Measurements from ENCODE around the gene SF1. TPM values are rescaled to one million over a fixed set of nuclear protein-coding genes. Genes with fewer than 3 reads are reported as not detected.

Gene SF1
- total and polyA plus RNA-seq, 5 donors from 2014 or later: 75.0 to 1,361 (median 91.8) TPM

DNA sequence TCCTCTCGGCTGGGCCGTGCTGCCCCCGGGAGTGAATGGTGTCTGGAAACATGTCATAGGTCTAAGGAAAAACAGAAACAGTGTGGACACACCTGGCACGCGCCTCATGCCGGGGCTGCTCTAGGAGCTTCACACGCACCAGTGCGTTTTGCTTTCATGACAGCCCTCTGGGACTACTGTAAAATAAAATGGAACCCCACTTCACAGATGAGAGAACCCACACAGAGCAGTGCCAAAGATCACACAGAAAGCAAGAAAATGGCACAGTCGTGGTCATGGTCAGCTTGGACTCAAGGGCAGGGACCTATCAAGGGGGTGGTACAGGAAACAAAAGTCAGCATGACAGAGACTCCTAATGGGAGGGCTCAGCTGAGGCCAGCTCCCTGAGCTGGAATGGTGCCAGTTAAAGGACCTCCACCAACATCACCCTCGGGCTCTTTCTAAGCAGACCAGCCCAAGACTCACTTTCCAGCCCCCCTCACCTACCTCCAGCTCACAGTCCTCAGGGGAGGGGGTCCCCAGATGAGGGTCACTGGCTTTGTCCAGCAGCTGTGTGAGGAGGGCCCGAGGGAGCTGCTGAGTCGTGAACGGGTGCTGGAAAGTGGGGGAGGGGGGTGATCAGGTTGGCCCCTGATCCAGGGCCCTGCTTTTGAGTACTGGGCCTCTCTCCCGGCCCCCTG is 21.4 kb upstream of the SF1 start:
- no peak overlapping the region for H3K27ac Mint-ChIP-seq
- H3K36me3 Mint-ChIP-seq: peaks cover 9% of the 10 kb centered on the region

DNA sequence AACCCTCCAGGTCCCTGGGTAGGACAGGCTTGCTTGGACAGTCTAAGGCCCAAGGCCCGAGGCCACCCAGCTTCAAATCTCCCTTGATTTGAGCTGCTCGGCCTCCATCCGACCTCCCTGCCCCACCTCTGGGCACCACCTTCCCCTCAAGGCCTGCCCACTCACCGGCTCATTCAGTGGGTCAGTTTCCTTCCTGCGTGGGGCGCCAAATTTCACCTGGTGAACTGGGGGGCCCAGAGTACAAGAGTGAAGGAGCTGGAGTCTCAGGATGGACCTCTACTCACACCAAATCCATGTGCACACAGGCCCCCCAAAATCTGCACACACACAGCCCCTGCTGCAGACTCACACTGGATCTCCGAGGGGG is 20.9 kb upstream of the SF1 start:
- H3K4me1 Mint-ChIP-seq: peaks cover 0 to 61% (median 24%) of the 10 kb centered on the region in 4 donors
- H3K9me3 Mint-ChIP-seq: no peaks in the 10 kb centered on the region
- H3K27ac Mint-ChIP-seq: no peak overlapping the region
- Histone ChIP-seq H3K36me3 (ENCODE audit: control insufficient read depth, insufficient read depth, low read length) (peaks cover 37% of the 10 kb centered on the region), H3K4me1 (ENCODE audit: control insufficient read depth, insufficient read depth, low read length, poor library complexity, severe bottlenecking) (peaks cover 33% of the 10 kb centered on the region), H3K27me3 (ENCODE audit: control insufficient read depth, insufficient read depth, low read length) (no peaks in the 10 kb centered on the region), H3K4me3 (ENCODE audit: low read depth, low read length) (no peak overlapping the region), H3K9me3 (ENCODE audit: control insufficient read depth in 2 of 2, low read length in 2 of 2) (no peaks in the 10 kb centered on the region), H3K27ac (ENCODE audit: insufficient read depth, low read length, poor library complexity, severe bottlenecking) (no peak overlapping the region)
- no peaks in the 10 kb centered on the region for H3K27me3 Mint-ChIP-seq
- no peak for ATAC-seq (ENCODE audit: low read depth in 2 of 2)
- H3K36me3 Mint-ChIP-seq: peaks cover 9% of the 10 kb centered on the region
- H3K4me3 Mint-ChIP-seq: peak overlapping the region in 1 of 4 donors; percentile 51
- DNase-seq: no peak

More for the DNA sequence above, 21.4 kb upstream of the SF1 start:
- Mint-ChIP-seq H3K4me1 (peaks cover 0 to 57% (median 20%) of the 10 kb centered on the region in 4 donors), H3K4me3 (peak overlapping the region in 2 of 4 donors; percentile 47 to 51), H3K9me3 (no peaks in the 10 kb centered on the region), H3K27me3 (no peaks in the 10 kb centered on the region)
- peaks cover 38% of the 10 kb centered on the region for H3K36me3 ChIP-seq (ENCODE audit: control insufficient read depth, insufficient read depth, low read length)
- no peak overlapping the region for H3K27ac ChIP-seq (ENCODE audit: insufficient read depth, low read length, poor library complexity, severe bottlenecking)
- DNase-seq: no peak
- no peaks in the 10 kb centered on the region for H3K9me3 ChIP-seq (ENCODE audit: control insufficient read depth in 2 of 2, low read length in 2 of 2)
- H3K4me1 ChIP-seq (ENCODE audit: control insufficient read depth, insufficient read depth, low read length, poor library complexity, severe bottlenecking): peaks cover 33% of the 10 kb centered on the region
- no peak for ATAC-seq (ENCODE audit: low read depth in 2 of 2)
- H3K4me3 ChIP-seq (ENCODE audit: low read depth, low read length): no peak overlapping the region
- H3K27me3 ChIP-seq (ENCODE audit: control insufficient read depth, insufficient read depth, low read length): no peaks in the 10 kb centered on the region

DNA sequence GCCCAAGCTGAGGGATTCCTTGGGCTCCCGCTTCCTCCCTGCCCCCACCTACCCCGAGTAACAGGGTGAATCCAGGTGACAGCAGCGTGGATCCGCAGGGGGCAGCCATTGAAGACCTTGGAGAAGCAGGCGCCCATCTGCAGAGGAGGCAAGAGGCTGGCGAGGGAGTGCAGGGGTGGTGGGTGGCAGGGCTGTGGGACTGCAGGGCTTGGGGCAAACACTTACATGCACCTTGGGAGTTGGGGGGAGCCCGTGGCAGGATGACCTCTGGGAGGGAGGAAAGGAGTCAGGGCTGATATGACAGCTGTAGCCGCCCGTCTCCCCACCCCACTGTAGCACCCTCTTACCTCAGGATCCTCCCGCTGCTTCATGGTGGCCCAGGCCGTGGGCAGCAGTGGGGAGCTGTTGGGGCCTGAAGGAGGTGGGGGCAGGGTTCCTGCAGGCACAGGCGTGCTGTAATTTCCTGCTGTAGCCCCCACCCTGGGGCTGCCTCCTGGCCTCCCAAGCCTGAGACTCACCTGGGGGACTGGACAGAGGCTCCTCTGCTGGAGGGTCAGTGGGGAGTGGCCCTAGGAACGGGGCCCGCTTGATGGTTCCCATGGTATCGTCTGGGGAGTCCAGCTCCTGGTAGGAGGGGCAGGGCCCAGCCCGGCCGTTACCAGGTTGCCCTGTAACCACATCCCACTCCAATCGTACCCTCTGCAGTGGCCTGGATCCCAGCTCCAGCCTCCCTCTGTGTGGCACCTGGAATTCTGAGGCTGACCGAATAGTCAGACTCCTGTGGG is 18.6 kb upstream of the SF1 start:
- peaks cover 45% of the 10 kb centered on the region for H3K36me3 ChIP-seq (ENCODE audit: control insufficient read depth, insufficient read depth, low read length)
- no peaks in the 10 kb centered on the region for H3K27me3 ChIP-seq (ENCODE audit: control insufficient read depth, insufficient read depth, low read length)
- Mint-ChIP-seq H3K4me1 (peaks cover 0 to 57% (median 29%) of the 10 kb centered on the region in 4 donors), H3K27me3 (no peaks in the 10 kb centered on the region), H3K27ac (no peak overlapping the region), H3K9me3 (no peaks in the 10 kb centered on the region), H3K4me3 (no peak overlapping the region), H3K36me3 (peaks cover 9% of the 10 kb centered on the region)
- H3K4me1 ChIP-seq (ENCODE audit: control insufficient read depth, insufficient read depth, low read length, poor library complexity, severe bottlenecking): peaks cover 15% of the 10 kb centered on the region
- ATAC-seq (ENCODE audit: low read depth in 2 of 2) (no peak), DNase-seq (no peak)
- H3K9me3 ChIP-seq (ENCODE audit: control insufficient read depth in 2 of 2, low read length in 2 of 2): no peaks in the 10 kb centered on the region
- no peak overlapping the region for H3K4me3 ChIP-seq (ENCODE audit: low read depth, low read length)
- no peak overlapping the region for H3K27ac ChIP-seq (ENCODE audit: insufficient read depth, low read length, poor library complexity, severe bottlenecking)

DNA sequence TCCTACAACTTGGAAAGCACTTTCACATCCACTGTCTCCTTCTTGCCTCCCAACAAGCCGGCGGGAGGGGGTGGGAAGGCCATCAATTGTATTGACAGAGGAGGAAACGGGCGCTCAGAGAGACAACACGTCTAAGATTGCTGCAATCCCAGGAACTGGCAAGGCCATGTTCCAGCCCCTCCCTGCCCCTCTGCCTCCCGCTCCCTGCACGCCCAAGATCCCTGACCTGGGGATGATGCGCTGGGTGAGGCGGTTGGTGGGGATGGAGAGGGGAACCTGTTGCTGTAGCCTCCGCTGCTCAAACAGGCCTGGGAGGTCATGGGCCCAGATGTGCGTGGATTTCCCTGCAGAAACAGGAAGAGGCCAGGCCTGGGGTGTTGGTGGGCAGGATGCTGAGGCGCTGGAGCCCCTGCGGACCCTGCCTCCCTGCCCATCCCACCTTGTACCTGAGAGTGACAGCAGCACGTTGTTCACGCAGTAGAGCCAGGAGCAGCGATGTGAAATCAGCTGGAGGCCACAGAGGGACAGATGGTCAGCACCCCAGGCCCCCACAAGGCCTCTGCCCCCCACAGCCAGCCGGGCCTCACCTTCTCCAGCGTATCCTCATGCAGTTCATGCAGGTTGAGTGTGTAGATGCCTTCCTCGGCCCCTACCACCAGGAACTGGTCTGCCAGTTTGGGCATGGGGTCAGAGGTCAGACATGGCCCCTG is 17.9 kb upstream of the SF1 start:
- H3K27ac Mint-ChIP-seq: peak overlapping the region in 2 of 3 donors; percentile 14 to 62
- H3K4me3 Mint-ChIP-seq: no peak overlapping the region
- DNase-seq (no peak), ATAC-seq (ENCODE audit: low read depth in 2 of 2) (no peak)
- Histone ChIP-seq H3K36me3 (ENCODE audit: control insufficient read depth, insufficient read depth, low read length) (peaks cover 47% of the 10 kb centered on the region), H3K27me3 (ENCODE audit: control insufficient read depth, insufficient read depth, low read length) (no peaks in the 10 kb centered on the region), H3K4me3 (ENCODE audit: low read depth, low read length) (no peak overlapping the region), H3K27ac (ENCODE audit: insufficient read depth, low read length, poor library complexity, severe bottlenecking) (no peak overlapping the region), H3K9me3 (ENCODE audit: control insufficient read depth in 2 of 2, low read length in 2 of 2) (no peaks in the 10 kb centered on the region), H3K4me1 (ENCODE audit: control insufficient read depth, insufficient read depth, low read length, poor library complexity, severe bottlenecking) (peaks cover 7% of the 10 kb centered on the region)
- H3K4me1 Mint-ChIP-seq: peaks cover 0 to 49% (median 28%) of the 10 kb centered on the region in 4 donors
- H3K36me3 Mint-ChIP-seq: peaks cover 9% of the 10 kb centered on the region
- H3K9me3 Mint-ChIP-seq: no peaks in the 10 kb centered on the region
- H3K27me3 Mint-ChIP-seq: no peaks in the 10 kb centered on the region

DNA sequence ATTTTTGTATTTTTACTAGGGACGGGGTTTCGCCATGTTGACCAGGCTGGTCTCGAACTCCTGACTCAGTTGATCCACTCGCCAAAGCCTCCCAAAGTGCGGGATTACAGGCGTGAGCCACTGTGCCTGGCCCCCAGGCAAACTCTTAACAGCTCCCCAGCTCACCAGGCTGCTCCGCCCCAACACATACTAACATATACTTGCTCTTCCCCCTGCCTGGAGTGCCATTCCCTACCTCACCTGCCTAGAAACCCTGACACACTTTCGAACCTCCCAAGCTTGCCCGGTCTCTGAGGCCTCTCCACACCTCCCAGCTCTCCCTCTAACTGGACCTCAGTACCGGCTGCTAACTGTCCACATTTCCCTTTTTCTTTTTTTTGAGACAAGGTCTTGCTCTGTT is 16.2 kb upstream of the SF1 start:
- Histone ChIP-seq H3K27me3 (ENCODE audit: control insufficient read depth, insufficient read depth, low read length) (no peaks in the 10 kb centered on the region), H3K4me1 (ENCODE audit: control insufficient read depth, insufficient read depth, low read length, poor library complexity, severe bottlenecking) (no peaks in the 10 kb centered on the region), H3K36me3 (ENCODE audit: control insufficient read depth, insufficient read depth, low read length) (peaks cover 45% of the 10 kb centered on the region), H3K27ac (ENCODE audit: insufficient read depth, low read length, poor library complexity, severe bottlenecking) (no peak overlapping the region), H3K9me3 (ENCODE audit: control insufficient read depth in 2 of 2, low read length in 2 of 2) (no peaks in the 10 kb centered on the region), H3K4me3 (ENCODE audit: low read depth, low read length) (no peak overlapping the region)
- H3K4me1 Mint-ChIP-seq: peaks cover 0 to 38% (median 22%) of the 10 kb centered on the region in 4 donors
- ATAC-seq (ENCODE audit: low read depth in 2 of 2): no peak
- no peak overlapping the region for H3K4me3 Mint-ChIP-seq
- H3K36me3 Mint-ChIP-seq: peaks cover 11% of the 10 kb centered on the region
- H3K9me3 Mint-ChIP-seq: no peaks in the 10 kb centered on the region
- peak overlapping the region; percentile 69 to 87 (median 72) for H3K27ac Mint-ChIP-seq
- no peak for DNase-seq
- H3K27me3 Mint-ChIP-seq: no peaks in the 10 kb centered on the region

DNA sequence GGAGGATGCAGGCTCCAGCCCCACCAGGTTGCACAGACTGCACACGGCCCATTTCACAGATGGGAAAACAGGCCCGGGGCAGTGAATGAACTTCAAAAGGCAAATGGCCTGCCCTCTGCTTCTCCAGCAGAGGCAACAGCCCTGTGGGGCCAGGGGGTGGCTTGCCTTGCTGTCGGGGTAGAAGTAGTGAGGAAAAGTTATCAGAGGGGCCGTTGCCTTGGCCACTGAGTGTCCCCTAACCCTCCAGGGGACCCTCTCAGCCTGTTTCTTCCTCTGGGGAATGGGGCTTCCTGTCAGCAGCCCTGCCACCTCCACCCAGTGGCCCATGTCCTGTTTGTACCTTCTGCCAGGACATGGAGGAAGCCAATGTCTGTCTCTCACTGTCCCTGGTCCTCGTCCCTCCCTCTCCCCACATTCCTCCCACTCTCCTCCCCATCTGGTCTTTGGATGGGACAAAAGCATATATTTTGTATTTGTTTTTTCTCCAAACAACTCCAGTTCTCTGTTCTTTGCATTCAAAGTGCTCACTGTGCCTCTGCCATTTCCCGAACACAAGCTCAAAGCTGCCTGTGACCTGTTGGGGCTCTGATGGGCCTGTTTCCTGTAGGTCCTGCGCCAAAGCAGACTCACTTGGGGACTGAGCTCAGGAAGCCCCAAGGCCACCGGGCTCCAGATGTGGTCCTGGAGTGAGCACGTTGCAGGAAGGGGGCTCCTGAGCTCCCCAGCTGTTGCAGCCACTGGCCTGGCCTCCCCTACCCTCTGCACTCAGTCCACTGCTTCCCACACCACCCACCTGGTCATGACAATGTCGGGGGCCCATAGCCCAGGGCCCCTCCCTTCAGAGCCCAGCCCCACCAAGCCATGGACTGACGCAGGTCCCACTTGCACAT is 15.2 kb upstream of the SF1 start:
- DNase-seq (peak in 1 of 3 donors; percentile 55), ATAC-seq (ENCODE audit: low read depth in 2 of 2) (peak in 1 of 2 donors; percentile 34)
- Histone ChIP-seq H3K9me3 (ENCODE audit: control insufficient read depth in 2 of 2, low read length in 2 of 2) (no peaks in the 10 kb centered on the region), H3K36me3 (ENCODE audit: control insufficient read depth, insufficient read depth, low read length) (peaks cover 48% of the 10 kb centered on the region), H3K4me3 (ENCODE audit: low read depth, low read length) (no peak overlapping the region), H3K27me3 (ENCODE audit: control insufficient read depth, insufficient read depth, low read length) (no peaks in the 10 kb centered on the region), H3K4me1 (ENCODE audit: control insufficient read depth, insufficient read depth, low read length, poor library complexity, severe bottlenecking) (no peaks in the 10 kb centered on the region), H3K27ac (ENCODE audit: insufficient read depth, low read length, poor library complexity, severe bottlenecking) (no peak overlapping the region)
- H3K27ac Mint-ChIP-seq: peak overlapping the region; percentile 57 to 87 (median 81)
- peak overlapping the region in 1 of 4 donors; percentile 28 for H3K4me3 Mint-ChIP-seq
- peaks cover 0 to 33% (median 19%) of the 10 kb centered on the region in 4 donors for H3K4me1 Mint-ChIP-seq
- H3K27me3 Mint-ChIP-seq: no peaks in the 10 kb centered on the region
- peaks cover 5% of the 10 kb centered on the region for H3K36me3 Mint-ChIP-seq
- no peaks in the 10 kb centered on the region for H3K9me3 Mint-ChIP-seq

DNA sequence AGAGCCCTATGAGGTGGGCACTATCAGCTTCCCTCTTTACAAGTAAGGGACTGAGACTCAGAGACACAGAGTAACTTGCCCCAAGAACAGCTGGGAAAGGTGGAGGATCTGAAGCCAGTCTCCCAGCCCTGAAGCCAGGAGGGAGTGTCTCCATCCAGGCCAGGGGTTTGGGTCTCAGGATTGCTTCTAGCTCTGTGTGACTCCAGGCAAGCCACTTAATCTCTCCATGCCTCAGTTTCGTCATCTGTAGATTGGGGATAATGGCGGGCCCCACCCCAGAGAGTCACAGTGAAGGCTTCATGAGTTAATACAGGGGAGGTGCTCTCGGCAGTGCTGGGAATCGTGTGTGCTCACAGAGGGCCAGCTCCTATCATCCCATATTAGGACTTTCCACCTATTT is 14.1 kb upstream of the SF1 start:
- no peaks in the 10 kb centered on the region for H3K9me3 ChIP-seq (ENCODE audit: control insufficient read depth in 2 of 2, low read length in 2 of 2)
- peaks cover 5% of the 10 kb centered on the region for H3K4me1 ChIP-seq (ENCODE audit: control insufficient read depth, insufficient read depth, low read length, poor library complexity, severe bottlenecking)
- ATAC-seq (ENCODE audit: low read depth in 2 of 2) (no peak), DNase-seq (no peak)
- H3K4me3 Mint-ChIP-seq: no peak overlapping the region
- no peaks in the 10 kb centered on the region for H3K9me3 Mint-ChIP-seq
- H3K27ac ChIP-seq (ENCODE audit: insufficient read depth, low read length, poor library complexity, severe bottlenecking): no peak overlapping the region
- H3K27me3 Mint-ChIP-seq: no peaks in the 10 kb centered on the region
- peaks cover 52% of the 10 kb centered on the region for H3K36me3 ChIP-seq (ENCODE audit: control insufficient read depth, insufficient read depth, low read length)
- H3K27me3 ChIP-seq (ENCODE audit: control insufficient read depth, insufficient read depth, low read length): no peaks in the 10 kb centered on the region
- peaks cover 5% of the 10 kb centered on the region for H3K36me3 Mint-ChIP-seq
- peak overlapping the region in 1 of 3 donors; percentile 54 for H3K27ac Mint-ChIP-seq
- H3K4me3 ChIP-seq (ENCODE audit: low read depth, low read length): no peak overlapping the region
- peaks cover 2 to 34% (median 21%) of the 10 kb centered on the region in 4 donors for H3K4me1 Mint-ChIP-seq

Data from CD4-positive, CD25-positive, alpha-beta regulatory T cell (primary cell).